GM23338 (cell line): ENCODE data around the gene WRNIP1. TPM values are rescaled to one million over a fixed set of nuclear protein-coding genes. Genes with fewer than 3 reads are reported as not detected.

Experiments used
- ATAC-seq: fragments of 200-7000 bp; cut with Tn5 transposase; 3 replicates; pipeline ENCODE4 v1.9.1; 2020
- DNase-seq: peaks from one replicate; pipeline ENCODE4 v3.0.0-alpha.2; 2015; ENCODE audit warnings: low spot score
- H2AFZ ChIP-seq: fragments of 200-600 bp; sonication (generic); 2 replicates; pipeline ENCODE4 v1.8.0; 2016; ENCODE audit warnings: antibody characterized with exemption, mild to moderate bottlenecking, moderate library complexity
- H3F3A ChIP-seq: fragments of 200-600 bp; sonication (generic); replicated peaks from 2 replicates; pipeline ENCODE4 v1.8.0; 2017; ENCODE audit warnings: antibody characterized with exemption, mixed run types, low read depth
- H3K27ac ChIP-seq: fragments of 200-600 bp; sonication (generic); 2 replicates; pipeline ENCODE4 v1.6.1; 2016; ENCODE audit warnings: low read depth
- H3K27me3 ChIP-seq: fragments of 200-600 bp; sonication (generic); 2 replicates; pipeline ENCODE4 v1.8.0; 2016; ENCODE audit warnings: mild to moderate bottlenecking, mixed run types, moderate library complexity; ENCODE audit not compliant: insufficient read depth
- H3K36me3 ChIP-seq: fragments of 200-600 bp; sonication (generic); 2 replicates; pipeline ENCODE4 v1.8.0; 2016; ENCODE audit warnings: mild to moderate bottlenecking; ENCODE audit not compliant: insufficient read depth
- H3K4me1 ChIP-seq: fragments of 200-600 bp; sonication (generic); 2 replicates; pipeline ENCODE4 v1.8.0; 2016; ENCODE audit warnings: mild to moderate bottlenecking, moderate library complexity; ENCODE audit not compliant: insufficient read depth
- H3K4me2 ChIP-seq: fragments of 200-600 bp; sonication (generic); 2 replicates; pipeline ENCODE4 v1.7.1; 2017; ENCODE audit warnings: mixed run types
- H3K4me3 ChIP-seq: fragments of 200-600 bp; sonication (generic); 2 replicates; pipeline ENCODE4 v1.6.1; 2016; ENCODE audit warnings: mixed run types
- H3K79me2 ChIP-seq: fragments of 200-600 bp; sonication (generic); replicated peaks from 2 replicates; pipeline ENCODE4 v1.8.0; 2017; ENCODE audit warnings: mild to moderate bottlenecking; ENCODE audit not compliant: insufficient read depth
- H3K9me2 ChIP-seq: fragments of 200-600 bp; sonication (generic); 2 replicates; pipeline ENCODE4 v1.8.0; 2017; ENCODE audit not compliant: insufficient read depth
- H4K20me1 ChIP-seq: fragments of 200-600 bp; sonication (generic); replicated peaks from 2 replicates; pipeline ENCODE4 v1.8.0; 2017; ENCODE audit warnings: mild to moderate bottlenecking; ENCODE audit not compliant: insufficient read depth
- H3K27ac Mint-ChIP-seq: 2 replicates; pipeline ENCODE4 v1.8.0; 2020; ENCODE audit warnings: inconsistent platforms, mild to moderate bottlenecking, moderate library complexity, mixed read lengths
- H3K27me3 Mint-ChIP-seq: 3 replicates; pipeline ENCODE4 v1.8.0; 2022; ENCODE audit warnings: low read depth, mild to moderate bottlenecking, moderate library complexity, mixed read lengths, inconsistent platforms; ENCODE audit not compliant: insufficient read depth, poor library complexity
- H3K36me3 Mint-ChIP-seq: 3 replicates; pipeline ENCODE4 v1.8.0; 2021; ENCODE audit warnings: low read depth, mild to moderate bottlenecking, inconsistent platforms, moderate library complexity, mixed read lengths
- H3K4me1 Mint-ChIP-seq: 3 replicates; pipeline ENCODE4 v1.8.0; 2020; ENCODE audit warnings: mild to moderate bottlenecking, inconsistent platforms, mixed read lengths
- H3K4me3 Mint-ChIP-seq: 3 replicates; pipeline ENCODE4 v1.8.0; 2021; ENCODE audit warnings: moderate library complexity, mild to moderate bottlenecking, inconsistent platforms, mixed read lengths
- H3K9me3 Mint-ChIP-seq: 3 replicates; pipeline ENCODE4 v1.8.0; 2020; ENCODE audit warnings: moderate library complexity, mild to moderate bottlenecking, inconsistent platforms, mixed read lengths
- CREB1 ChIP-seq: fragments of 250-450 bp; sonication (Bioruptor Pico); IDR thresholded peaks from 2 replicates; pipeline ENCODE4 v1.5.0; 2020; ENCODE audit warnings: low read depth, mild to moderate bottlenecking, moderate library complexity
- EZH2phosphoT487 ChIP-seq: fragments of 200-600 bp; sonication (generic); IDR thresholded peaks from one replicate; pipeline ENCODE4 v1.8.1; 2018; ENCODE audit warnings: antibody characterized with exemption; ENCODE audit not compliant: unreplicated experiment
- JUNB ChIP-seq: IDR thresholded peaks from one replicate; pipeline ENCODE4 v1.6.1; 2016; ENCODE audit warnings: antibody characterized with exemption; ENCODE audit not compliant: unreplicated experiment
- NANOG ChIP-seq: IDR thresholded peaks from 2 replicates; pipeline ENCODE4 v1.6.1; 2016; ENCODE audit warnings: antibody characterized with exemption, borderline replicate concordance
- STAT1 ChIP-seq: IDR thresholded peaks from one replicate; pipeline ENCODE4 v1.6.1; 2016; ENCODE audit warnings: antibody characterized with exemption; ENCODE audit not compliant: unreplicated experiment
- ZNF114 ChIP-seq: fragments of 250-450 bp; sonication (Bioruptor Pico); IDR thresholded peaks from 2 replicates; pipeline ENCODE4 v1.5.0; 2020; ENCODE audit warnings: mild to moderate bottlenecking, moderate library complexity
- ZNF462 ChIP-seq: fragments of 250-450 bp; sonication (Bioruptor Pico); IDR thresholded peaks from 2 replicates; pipeline ENCODE4 v1.5.0; 2020; ENCODE audit warnings: mild to moderate bottlenecking, moderate library complexity
- polyA plus RNA-seq: library from polyadenylated mRNA; unstranded; fragments of >200 nt; fragmentation: Nextera tagmentation; extraction: Ambion mirVana; gene quantifications from 2 replicates; pipeline ENCODE4 v1.2.1, GENCODE V29; 2016
- total RNA-seq: library from RNA; depleted of rRNA; stranded (reverse); fragments of >200 nt; shearing (Covaris generic); gene quantifications from 2 replicates; pipeline ENCODE4 v1.2.3, GENCODE V29; 2014

Gene WRNIP1
- total and polyA plus RNA-seq, 2 experiments from 2014 or later = 27.6 to 66.0 TPM

GRCh38 chr6:2719093-2719455, 46.1 kb upstream of the WRNIP1 start (continued):
- no peak for TF ChIP-seq ZNF462 (CRISPR knock-in tag)
- TF ChIP-seq CREB1 (CRISPR knock-in tag) = no peak
- no peak for TF ChIP-seq NANOG
- no peak for TF ChIP-seq JUNB
- TF ChIP-seq ZNF114 (CRISPR knock-in tag) = no peak

GRCh38 chr6:2721219-2721618, 44.0 kb upstream of the WRNIP1 start:
- ATAC-seq (no peak), DNase-seq (no peak)
- peaks cover 6% of the 10 kb centered on the region; the same call in 1 of the 2 replicates for H3K9me2 ChIP-seq
- no peak overlapping the region for H3K4me3 ChIP-seq
- Mint-ChIP-seq H3K27me3 (no peaks in the 10 kb centered on the region), H3K4me1 (peaks cover 8% of the 10 kb centered on the region), H3K27ac (no peak overlapping the region), H3K4me3 (no peak overlapping the region), H3K36me3 (peaks cover 10% of the 10 kb centered on the region; the same call in 2 of the 3 replicates), H3K9me3 (peaks cover 10% of the 10 kb centered on the region; the same call in 2 of the 3 replicates)
- H3K27ac ChIP-seq = no peak overlapping the region
- no peaks in the 10 kb centered on the region for H3F3A ChIP-seq
- H2AFZ ChIP-seq = no peak overlapping the region
- no peaks in the 10 kb centered on the region; the same call in 1 of the 2 replicates for H3K36me3 ChIP-seq
- no peak overlapping the region for H3K4me2 ChIP-seq
- peaks cover 6% of the 10 kb centered on the region; the same call in 1 of the 2 replicates for H3K4me1 ChIP-seq
- TF ChIP-seq NANOG (no peak), EZH2phosphoT487 (no peak), STAT1 (no peak), ZNF462 (CRISPR knock-in tag) (no peak), CREB1 (CRISPR knock-in tag) (no peak)
- H3K79me2 ChIP-seq = no peaks in the 10 kb centered on the region
- no peaks in the 10 kb centered on the region for H3K27me3 ChIP-seq
- H4K20me1 ChIP-seq = no peaks in the 10 kb centered on the region
